Neural cell (in vitro differentiated cells): ENCODE data around the gene LBHD1. TPM values are rescaled to one million over a fixed set of nuclear protein-coding genes. Genes with fewer than 3 reads are reported as not detected.

Experiments used
- H2AFZ ChIP-seq: fragments of 200-600, 300-800 bp; sonication (generic), shearing (Covaris generic); 2 replicates; pipeline ENCODE4 v1.6.0; 2014; ENCODE audit warnings: low read depth, mild to moderate bottlenecking, antibody characterized with exemption, low read length, moderate library complexity
- H3F3A ChIP-seq: fragments of 200-600 bp; shearing (Covaris generic); 2 replicates; pipeline ENCODE4 v1.6.1; 2016; ENCODE audit warnings: mild to moderate bottlenecking, moderate library complexity, mixed read lengths, antibody characterized with exemption, low read length; ENCODE audit not compliant: insufficient read depth, poor library complexity, severe bottlenecking
- H3K27ac ChIP-seq: fragments of 200-600, 300-800 bp; sonication (generic), shearing (Covaris generic); 2 replicates; pipeline ENCODE4 v1.5.1; 2014; ENCODE audit warnings: mild to moderate bottlenecking, low read length, moderate library complexity
- H3K27me3 ChIP-seq: fragments of 300-800, 200-600 bp; sonication (generic), shearing (Covaris generic); 2 replicates; pipeline ENCODE4 v1.6.0; 2014; ENCODE audit warnings: mild to moderate bottlenecking, low read depth, low read length, moderate library complexity; ENCODE audit not compliant: insufficient read depth
- H3K36me3 ChIP-seq: fragments of 300-800, 200-600 bp; sonication (generic), shearing (Covaris generic); 2 replicates; pipeline ENCODE4 v1.5.1; 2014; ENCODE audit warnings: mild to moderate bottlenecking, antibody characterized with exemption, low read length, moderate library complexity; ENCODE audit not compliant: insufficient read depth
- H3K4me2 ChIP-seq: fragments of 300-800, 200-600 bp; sonication (generic), shearing (Covaris generic); 2 replicates; pipeline ENCODE4 v1.6.0; 2014; ENCODE audit warnings: mild to moderate bottlenecking, low read length
- H3K4me3 ChIP-seq: fragments of 300-800, 200-600 bp; sonication (generic), shearing (Covaris generic); 2 replicates; pipeline ENCODE4 v1.5.1; 2014; ENCODE audit warnings: mild to moderate bottlenecking, low read length, moderate library complexity
- H3K79me2 ChIP-seq: fragments of 200-600 bp; shearing (Covaris generic); replicated peaks from 2 replicates; pipeline ENCODE4 v1.6.0; 2014; ENCODE audit warnings: mild to moderate bottlenecking, low read length, moderate library complexity; ENCODE audit not compliant: insufficient read depth
- H3K9ac ChIP-seq: fragments of 300-800, 200-600 bp; sonication (generic), shearing (Covaris generic); 2 replicates; pipeline ENCODE4 v1.6.1; 2016; ENCODE audit warnings: mild to moderate bottlenecking, low read length, mixed read lengths
- H3K9me2 ChIP-seq: fragments of 200-600 bp; shearing (Covaris generic); 2 replicates; pipeline ENCODE4 v1.6.1; 2016; ENCODE audit warnings: mild to moderate bottlenecking, low read length, mixed read lengths; ENCODE audit not compliant: insufficient read depth
- H3K9me3 ChIP-seq: fragments of 200-600, 300-800 bp; sonication (generic), shearing (Covaris generic); 2 replicates; pipeline ENCODE4 v1.6.1; 2016; ENCODE audit warnings: mild to moderate bottlenecking, mixed run types, low read length, moderate library complexity, mixed read lengths
- H4K20me1 ChIP-seq: fragments of 200-600 bp; shearing (Covaris generic); 2 replicates; pipeline ENCODE4 v1.6.1; 2016; ENCODE audit warnings: mild to moderate bottlenecking, mixed run types; ENCODE audit not compliant: insufficient read depth
- EP300 ChIP-seq: fragments of 450-650 bp; conservative IDR thresholded peaks from 2 replicates; pipeline ENCODE4 v1.6.1; 2014; ENCODE audit warnings: antibody characterized with exemption, mild to moderate bottlenecking, moderate library complexity; ENCODE audit not compliant: poor library complexity, severe bottlenecking
- EZH2 ChIP-seq: fragments of 200-600, 300-800 bp; shearing (Covaris generic), sonication (generic); IDR thresholded peaks from 2 replicates; pipeline ENCODE4 v1.6.1; 2014; ENCODE audit warnings: antibody characterized with exemption, low read length, borderline replicate concordance, mild to moderate bottlenecking; ENCODE audit not compliant: insufficient read depth, poor library complexity, severe bottlenecking
- MXI1 ChIP-seq: fragments of 450-650 bp; conservative IDR thresholded peaks from 2 replicates; pipeline ENCODE4 v1.6.1; 2014; ENCODE audit warnings: antibody characterized with exemption, mild to moderate bottlenecking; ENCODE audit not compliant: poor library complexity, severe bottlenecking
- POLR2AphosphoS5 ChIP-seq: IDR thresholded peaks from 2 replicates; pipeline ENCODE4 v1.6.1; 2012
- RAD21 ChIP-seq: fragments of 450-650 bp; conservative IDR thresholded peaks from 2 replicates; pipeline ENCODE4 v1.6.1; 2014; ENCODE audit warnings: antibody characterized with exemption, mild to moderate bottlenecking, moderate library complexity
- SMC3 ChIP-seq: fragments of 450-650 bp; conservative IDR thresholded peaks from 2 replicates; pipeline ENCODE4 v1.6.1; 2014; ENCODE audit warnings: antibody characterized with exemption, mild to moderate bottlenecking, moderate library complexity; ENCODE audit not compliant: poor library complexity
- TAF1 ChIP-seq: IDR thresholded peaks from 2 replicates; pipeline ENCODE4 v1.6.1; 2012; ENCODE audit warnings: low read depth
- polyA plus RNA-seq: library from polyadenylated mRNA; depleted of rRNA; stranded (reverse); fragments of >200 nt; gene quantifications from 2 replicates; pipeline ENCODE4 v1.2.3, GENCODE V29; 2014
- TF ChIP-seq, protein P1 (sequence below): IDR thresholded peaks from 2 replicates; pipeline ENCODE4 v1.6.1; 2012; ENCODE audit warnings: borderline replicate concordance
- TF ChIP-seq, protein P2 (sequence below): fragments of 450-650 bp; IDR thresholded peaks from 2 replicates; pipeline ENCODE4 v1.5.1; 2014; ENCODE audit warnings: antibody characterized with exemption, mild to moderate bottlenecking, moderate library complexity; ENCODE audit not compliant: poor library complexity, severe bottlenecking

Gene LBHD1
- polyA plus RNA-seq, 1 donor from 2014 or later, result 10.6 TPM

DNA sequence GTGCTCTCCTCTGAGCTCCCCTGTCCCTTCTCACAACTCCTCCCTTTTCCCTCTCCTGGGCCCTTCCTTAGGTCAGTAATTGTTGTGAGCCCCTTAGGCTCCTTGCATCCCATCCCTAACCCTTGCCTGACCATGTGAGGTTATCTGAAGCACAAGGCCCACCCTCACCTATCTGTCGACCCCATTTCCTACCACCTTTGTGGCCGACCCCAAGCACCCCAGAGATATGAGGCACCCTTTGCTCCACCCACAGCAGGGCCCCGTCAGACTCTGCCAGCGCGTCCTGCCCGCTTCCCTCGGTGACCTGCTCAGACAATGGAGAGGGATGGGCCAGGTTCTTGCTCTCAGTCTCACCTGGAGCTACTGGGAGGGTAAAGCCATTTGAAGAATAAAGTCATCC, 36.7 kb upstream of the LBHD1 start (continued):
- no peak for TF ChIP-seq EZH2
- TF ChIP-seq SMC3, result no peak
- no peak for TF ChIP-seq RAD21
- TF ChIP-seq EP300, result no peak

DNA sequence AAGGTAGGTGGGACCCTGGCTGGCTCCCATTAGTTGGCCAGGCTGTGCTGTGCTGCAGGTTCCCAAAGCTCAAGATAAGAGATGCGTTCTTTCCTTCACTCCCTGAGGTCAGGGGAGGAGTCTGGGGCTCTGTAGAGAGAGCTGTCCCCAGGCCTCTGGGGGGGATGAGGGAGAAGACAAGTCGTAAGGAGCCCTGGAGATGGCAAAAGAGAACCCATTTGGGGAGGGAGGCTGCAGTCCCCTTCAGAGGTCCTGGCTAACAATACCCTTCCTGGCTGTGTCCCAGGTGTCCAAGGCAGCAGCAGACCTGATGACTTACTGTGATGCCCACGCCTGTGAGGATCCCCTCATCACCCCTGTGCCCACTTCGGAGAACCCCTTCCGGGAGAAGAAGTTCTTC, 36.3 kb upstream of the LBHD1 start:
- no peak for TF ChIP-seq MXI1
- TF ChIP-seq, protein P1, sequence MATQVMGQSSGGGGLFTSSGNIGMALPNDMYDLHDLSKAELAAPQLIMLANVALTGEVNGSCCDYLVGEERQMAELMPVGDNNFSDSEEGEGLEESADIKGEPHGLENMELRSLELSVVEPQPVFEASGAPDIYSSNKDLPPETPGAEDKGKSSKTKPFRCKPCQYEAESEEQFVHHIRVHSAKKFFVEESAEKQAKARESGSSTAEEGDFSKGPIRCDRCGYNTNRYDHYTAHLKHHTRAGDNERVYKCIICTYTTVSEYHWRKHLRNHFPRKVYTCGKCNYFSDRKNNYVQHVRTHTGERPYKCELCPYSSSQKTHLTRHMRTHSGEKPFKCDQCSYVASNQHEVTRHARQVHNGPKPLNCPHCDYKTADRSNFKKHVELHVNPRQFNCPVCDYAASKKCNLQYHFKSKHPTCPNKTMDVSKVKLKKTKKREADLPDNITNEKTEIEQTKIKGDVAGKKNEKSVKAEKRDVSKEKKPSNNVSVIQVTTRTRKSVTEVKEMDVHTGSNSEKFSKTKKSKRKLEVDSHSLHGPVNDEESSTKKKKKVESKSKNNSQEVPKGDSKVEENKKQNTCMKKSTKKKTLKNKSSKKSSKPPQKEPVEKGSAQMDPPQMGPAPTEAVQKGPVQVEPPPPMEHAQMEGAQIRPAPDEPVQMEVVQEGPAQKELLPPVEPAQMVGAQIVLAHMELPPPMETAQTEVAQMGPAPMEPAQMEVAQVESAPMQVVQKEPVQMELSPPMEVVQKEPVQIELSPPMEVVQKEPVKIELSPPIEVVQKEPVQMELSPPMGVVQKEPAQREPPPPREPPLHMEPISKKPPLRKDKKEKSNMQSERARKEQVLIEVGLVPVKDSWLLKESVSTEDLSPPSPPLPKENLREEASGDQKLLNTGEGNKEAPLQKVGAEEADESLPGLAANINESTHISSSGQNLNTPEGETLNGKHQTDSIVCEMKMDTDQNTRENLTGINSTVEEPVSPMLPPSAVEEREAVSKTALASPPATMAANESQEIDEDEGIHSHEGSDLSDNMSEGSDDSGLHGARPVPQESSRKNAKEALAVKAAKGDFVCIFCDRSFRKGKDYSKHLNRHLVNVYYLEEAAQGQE, result peak; percentile 4
- TF ChIP-seq, protein P2, sequence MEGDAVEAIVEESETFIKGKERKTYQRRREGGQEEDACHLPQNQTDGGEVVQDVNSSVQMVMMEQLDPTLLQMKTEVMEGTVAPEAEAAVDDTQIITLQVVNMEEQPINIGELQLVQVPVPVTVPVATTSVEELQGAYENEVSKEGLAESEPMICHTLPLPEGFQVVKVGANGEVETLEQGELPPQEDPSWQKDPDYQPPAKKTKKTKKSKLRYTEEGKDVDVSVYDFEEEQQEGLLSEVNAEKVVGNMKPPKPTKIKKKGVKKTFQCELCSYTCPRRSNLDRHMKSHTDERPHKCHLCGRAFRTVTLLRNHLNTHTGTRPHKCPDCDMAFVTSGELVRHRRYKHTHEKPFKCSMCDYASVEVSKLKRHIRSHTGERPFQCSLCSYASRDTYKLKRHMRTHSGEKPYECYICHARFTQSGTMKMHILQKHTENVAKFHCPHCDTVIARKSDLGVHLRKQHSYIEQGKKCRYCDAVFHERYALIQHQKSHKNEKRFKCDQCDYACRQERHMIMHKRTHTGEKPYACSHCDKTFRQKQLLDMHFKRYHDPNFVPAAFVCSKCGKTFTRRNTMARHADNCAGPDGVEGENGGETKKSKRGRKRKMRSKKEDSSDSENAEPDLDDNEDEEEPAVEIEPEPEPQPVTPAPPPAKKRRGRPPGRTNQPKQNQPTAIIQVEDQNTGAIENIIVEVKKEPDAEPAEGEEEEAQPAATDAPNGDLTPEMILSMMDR, result no peak
- no peak for TF ChIP-seq SMC3
- no peak for TF ChIP-seq POLR2AphosphoS5
- no peak for TF ChIP-seq TAF1
- TF ChIP-seq RAD21, result no peak
- no peak for TF ChIP-seq EZH2
- Histone ChIP-seq H3K79me2 (peaks cover 41% of the 10 kb centered on the region), H3K36me3 (peaks cover 11% of the 10 kb centered on the region), H3K9me3 (no peaks in the 10 kb centered on the region), H2AFZ (no peak overlapping the region), H3K4me3 (peak overlapping the region; percentile 75), H3K4me2 (peak overlapping the region; percentile 98), H3K9me2 (no peaks in the 10 kb centered on the region), H3K27me3 (no peaks in the 10 kb centered on the region), H3K9ac (peak overlapping the region; percentile 99), H3F3A (peaks cover 6% of the 10 kb centered on the region), H4K20me1 (no peaks in the 10 kb centered on the region), H3K27ac (peak overlapping the region; percentile 96)

DNA sequence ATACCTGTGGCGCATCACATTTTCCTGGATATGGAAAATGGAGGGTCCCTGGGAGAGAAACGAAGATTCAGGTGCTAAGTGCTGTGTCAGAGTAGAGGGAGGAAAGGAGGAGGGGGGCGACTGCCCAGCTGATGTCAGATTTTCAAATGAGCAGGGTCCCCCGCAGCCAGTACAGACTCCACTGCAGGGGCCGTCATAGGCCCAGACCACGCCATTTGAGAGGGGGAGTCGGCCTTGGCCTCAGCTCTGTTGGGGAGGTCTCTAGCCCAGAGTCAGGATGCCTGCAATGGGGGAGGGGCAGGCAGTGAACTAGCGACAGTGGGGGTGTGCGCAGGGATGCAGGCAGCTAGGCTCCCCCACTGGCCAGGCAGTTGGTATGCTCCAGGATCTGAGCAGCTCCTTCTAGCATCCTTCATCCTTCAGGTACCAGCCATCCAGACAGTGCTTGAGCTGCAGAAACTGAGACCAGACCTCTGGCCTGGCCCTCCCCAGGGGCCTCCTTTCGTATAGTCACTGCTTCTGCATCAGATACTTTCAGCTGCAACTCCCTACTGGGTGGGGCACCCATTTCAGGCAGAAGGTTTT, 35.3 kb upstream of the LBHD1 start, which contains the start of the genes BSCL2 and GNG3:
Gene BSCL2, minus strand, starts transcription at position 148 of the 585 bp plus-strand sequence. CDS start 229 bp downstream, outside the sequence.
Gene GNG3, plus strand, starts transcription at position 400 of the 585 bp plus-strand sequence. CDS start 620 bp downstream, outside the sequence.
- Histone ChIP-seq H3K9ac (peak within 1 kb of the TSS; percentile 99), H3K9me2 (no peaks in the 10 kb centered on the region)

More for the DNA sequence above, 35.3 kb upstream of the LBHD1 start, which contains the start of the genes BSCL2 and GNG3:
- TF ChIP-seq, protein P2, result peak; percentile 39
- TF ChIP-seq EZH2, result no peak
- TF ChIP-seq EP300, result peak; percentile 93
- TF ChIP-seq, protein P1, result no peak
- peak; percentile 90 for TF ChIP-seq POLR2AphosphoS5
- TF ChIP-seq RAD21, result peak; percentile 49
- peak; percentile 55 for TF ChIP-seq SMC3
- TF ChIP-seq TAF1, result peak; percentile 73
- peak; percentile 67 for TF ChIP-seq MXI1
- Histone ChIP-seq H3K27me3 (no peaks in the 10 kb centered on the region), H3K4me2 (peak within 1 kb of the TSS; percentile 98), H3K4me3 (peak within 1 kb of the TSS; percentile 75), H3K79me2 (peaks cover 40% of the 10 kb centered on the region), H4K20me1 (no peaks in the 10 kb centered on the region), H3K9me3 (no peaks in the 10 kb centered on the region), H2AFZ (no peak within 1 kb of the TSS), H3F3A (peaks cover 6% of the 10 kb centered on the region), H3K36me3 (peaks cover 11% of the 10 kb centered on the region), H3K27ac (peak within 1 kb of the TSS; percentile 96)
